HuH-7 (cell line): Measurements from ENCODE around the gene UBN1.

Experiments used
- DNase-seq: peaks from one replicate; pipeline ENCODE4 v3.0.0; 2011; ENCODE audit warnings: low spot score

UBN1 gene, protein sequence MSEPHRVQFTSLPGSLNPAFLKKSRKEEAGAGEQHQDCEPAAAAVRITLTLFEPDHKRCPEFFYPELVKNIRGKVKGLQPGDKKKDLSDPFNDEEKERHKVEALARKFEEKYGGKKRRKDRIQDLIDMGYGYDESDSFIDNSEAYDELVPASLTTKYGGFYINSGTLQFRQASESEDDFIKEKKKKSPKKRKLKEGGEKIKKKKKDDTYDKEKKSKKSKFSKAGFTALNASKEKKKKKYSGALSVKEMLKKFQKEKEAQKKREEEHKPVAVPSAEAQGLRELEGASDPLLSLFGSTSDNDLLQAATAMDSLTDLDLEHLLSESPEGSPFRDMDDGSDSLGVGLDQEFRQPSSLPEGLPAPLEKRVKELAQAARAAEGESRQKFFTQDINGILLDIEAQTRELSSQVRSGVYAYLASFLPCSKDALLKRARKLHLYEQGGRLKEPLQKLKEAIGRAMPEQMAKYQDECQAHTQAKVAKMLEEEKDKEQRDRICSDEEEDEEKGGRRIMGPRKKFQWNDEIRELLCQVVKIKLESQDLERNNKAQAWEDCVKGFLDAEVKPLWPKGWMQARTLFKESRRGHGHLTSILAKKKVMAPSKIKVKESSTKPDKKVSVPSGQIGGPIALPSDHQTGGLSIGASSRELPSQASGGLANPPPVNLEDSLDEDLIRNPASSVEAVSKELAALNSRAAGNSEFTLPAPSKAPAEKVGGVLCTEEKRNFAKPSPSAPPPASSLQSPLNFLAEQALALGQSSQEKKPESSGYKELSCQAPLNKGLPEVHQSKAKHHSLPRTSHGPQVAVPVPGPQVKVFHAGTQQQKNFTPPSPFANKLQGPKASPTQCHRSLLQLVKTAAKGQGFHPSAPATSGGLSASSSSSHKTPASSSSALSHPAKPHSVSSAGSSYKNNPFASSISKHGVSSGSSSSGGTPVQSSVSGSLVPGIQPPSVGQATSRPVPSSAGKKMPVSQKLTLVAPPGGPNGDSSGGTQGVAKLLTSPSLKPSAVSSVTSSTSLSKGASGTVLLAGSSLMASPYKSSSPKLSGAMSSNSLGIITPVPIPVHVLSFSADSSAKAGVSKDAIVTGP (N-terminal part only)

DNA sequence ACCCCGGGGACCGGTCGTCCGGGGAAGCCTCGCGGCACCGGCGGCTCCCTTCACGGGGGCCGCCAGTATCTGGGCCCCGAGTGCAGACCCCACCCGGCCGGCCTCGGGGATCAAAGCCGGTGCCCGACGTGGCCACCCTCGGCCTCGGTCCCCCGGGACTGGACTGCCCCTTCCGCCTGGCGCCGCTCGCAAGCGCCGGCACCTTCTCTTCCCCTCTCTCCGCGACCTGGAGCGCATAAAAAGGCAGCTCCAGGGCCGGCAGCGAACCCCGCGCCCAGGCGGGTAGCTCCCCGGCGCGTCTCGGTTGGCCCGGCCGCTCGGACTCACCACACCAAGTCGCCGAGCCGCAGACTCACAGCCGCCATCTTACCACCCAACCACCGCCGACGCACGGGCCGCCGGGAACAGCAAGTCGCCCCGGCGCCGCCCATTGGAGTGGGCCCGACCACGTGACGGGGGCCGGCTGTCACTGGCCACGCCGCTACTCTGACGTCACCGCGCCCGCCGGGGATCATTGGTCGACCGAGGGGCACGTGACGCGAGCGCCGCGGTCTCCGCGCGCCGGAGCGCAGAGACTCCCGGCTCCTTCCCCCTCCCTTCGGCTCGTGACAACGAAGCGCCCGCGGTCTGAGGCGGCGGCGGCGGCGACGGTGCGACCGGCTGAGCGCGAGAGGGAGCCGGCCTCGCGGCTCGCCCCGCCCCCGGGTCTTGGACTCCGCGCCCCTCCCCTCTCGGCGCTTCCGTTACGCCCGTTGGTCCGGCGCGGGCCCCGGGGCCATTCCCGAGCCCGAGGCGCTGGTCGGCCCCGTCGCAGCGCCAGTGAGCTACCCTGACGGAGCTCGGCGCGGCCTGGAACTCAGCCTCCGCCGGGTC is at the start of gene UBN1, which contains the start of gene GLYR1:
Gene UBN1 (plus strand): TSS at position 581 of the 873 bp plus-strand sequence. CDS start 5,437 bp downstream, outside the sequence.
Gene GLYR1 (minus strand): TSS at position 388 of the 873 bp plus-strand sequence. CDS start 23 bp downstream, at position 365.
- peak; percentile 95 for DNase-seq

DNA sequence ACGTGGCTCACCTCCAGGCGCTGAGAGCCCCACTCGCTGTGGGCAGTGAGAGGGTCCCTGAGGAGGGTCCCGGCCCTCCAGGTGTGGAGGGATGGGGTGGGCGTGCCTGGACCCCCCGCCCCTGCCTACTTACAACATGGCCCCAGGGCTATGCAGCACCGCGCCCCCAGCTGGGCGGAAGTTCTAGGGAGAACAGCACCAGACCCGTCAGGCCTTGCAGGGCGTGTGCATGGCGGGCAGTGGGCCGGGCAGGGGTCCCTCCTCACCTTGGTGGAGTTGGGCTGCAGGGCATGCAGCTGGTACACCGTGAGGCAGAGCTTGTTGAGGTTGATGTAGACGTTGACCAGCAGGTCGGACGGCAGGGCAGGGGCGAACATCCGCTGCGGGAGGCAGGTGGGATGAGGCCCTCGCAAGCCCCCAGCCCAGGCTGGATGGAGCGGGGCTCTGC is 49.5 kb upstream of the UBN1 start:
- DNase-seq = no peak

DNA sequence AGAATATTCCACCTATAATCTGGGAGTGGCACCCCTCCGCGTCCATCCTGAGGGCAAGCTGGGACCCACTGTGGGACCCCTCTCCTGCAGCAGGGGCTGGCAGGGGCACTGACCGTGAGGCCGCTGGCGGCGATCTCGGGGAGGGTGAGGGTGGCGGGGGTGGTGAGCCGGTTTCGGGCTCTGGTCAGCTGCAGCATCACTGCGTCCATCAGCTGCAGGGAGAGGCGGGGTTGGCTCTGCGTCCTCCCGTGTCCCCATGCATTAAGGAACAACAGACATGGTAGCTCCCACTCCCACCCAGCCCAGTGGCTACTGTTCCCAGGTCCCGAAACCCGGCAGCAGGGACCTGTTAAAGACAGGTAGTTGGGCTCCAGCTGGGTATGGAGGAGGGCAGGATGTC is 48.8 kb upstream of the UBN1 start:
- no peak for DNase-seq

DNA sequence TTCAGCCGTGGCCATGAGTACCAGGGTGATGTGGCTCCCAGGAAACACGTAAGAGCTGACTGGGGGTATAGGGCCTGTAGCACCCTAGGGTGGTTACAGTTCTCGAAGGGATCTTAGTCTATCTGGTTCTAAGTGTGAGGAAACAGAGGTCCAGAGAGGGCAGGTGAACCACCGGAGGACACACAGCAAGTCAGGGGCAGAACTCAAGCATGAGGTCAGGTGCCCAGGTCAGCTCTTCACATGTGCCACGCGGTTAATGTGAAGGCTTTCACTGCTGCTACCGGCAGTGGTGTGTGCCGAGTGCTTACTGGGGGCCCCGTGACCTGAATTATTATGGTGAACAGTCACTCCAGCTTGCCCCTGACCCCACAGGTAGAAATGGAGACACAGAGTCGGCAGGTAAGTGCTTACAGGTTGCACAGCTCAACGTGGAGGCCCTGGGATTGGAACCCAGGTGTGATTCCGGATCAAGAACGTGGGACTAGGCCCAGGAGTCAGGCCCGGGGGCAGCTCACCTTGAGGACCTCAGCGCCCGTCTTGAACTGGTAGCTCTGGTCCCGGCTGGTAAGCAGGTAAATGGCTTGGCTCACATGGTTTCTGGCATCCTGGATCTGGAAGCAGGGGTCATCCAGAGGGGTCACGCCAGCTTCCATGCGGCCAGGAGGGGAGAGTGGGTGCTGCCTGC is 48.0 kb upstream of the UBN1 start:
- DNase-seq = no peak

DNA sequence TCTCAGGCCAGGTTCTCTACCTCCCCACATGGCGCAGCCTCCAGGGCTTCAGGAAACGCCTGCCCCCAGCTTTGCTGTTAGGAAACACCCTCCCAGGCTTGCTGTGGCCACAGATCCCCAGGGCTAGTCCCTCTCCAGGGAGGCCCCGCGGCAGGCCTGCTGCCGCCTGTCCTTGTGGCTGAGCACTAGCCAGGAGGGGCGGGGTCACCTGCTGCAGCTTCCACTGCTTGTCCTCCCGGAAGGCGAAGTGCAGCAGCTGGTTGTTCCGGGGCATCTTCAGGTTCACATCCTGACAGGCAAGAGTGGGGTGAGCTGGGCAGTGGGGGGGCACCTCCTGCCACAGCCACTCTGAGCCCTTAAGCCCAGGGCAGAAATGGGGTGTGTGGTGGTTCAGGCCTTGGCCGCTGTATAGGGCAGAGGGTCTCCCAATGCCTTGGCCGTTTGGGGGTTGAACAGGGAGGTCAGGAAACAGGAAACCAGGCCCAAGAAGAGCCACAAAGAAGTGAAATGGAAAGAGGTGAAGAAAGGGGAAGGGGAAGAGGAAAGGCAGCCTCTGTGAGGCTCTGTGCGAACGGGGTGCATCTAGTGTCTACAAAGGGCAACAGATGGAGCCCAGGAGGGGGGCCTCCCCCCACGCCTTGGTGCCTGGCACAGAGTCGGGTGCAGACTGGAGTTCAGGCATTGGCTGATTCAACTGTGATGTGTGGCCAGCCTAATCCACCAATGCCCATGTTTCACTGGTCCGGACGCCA is 46.8 kb upstream of the UBN1 start:
- no peak for DNase-seq

DNA sequence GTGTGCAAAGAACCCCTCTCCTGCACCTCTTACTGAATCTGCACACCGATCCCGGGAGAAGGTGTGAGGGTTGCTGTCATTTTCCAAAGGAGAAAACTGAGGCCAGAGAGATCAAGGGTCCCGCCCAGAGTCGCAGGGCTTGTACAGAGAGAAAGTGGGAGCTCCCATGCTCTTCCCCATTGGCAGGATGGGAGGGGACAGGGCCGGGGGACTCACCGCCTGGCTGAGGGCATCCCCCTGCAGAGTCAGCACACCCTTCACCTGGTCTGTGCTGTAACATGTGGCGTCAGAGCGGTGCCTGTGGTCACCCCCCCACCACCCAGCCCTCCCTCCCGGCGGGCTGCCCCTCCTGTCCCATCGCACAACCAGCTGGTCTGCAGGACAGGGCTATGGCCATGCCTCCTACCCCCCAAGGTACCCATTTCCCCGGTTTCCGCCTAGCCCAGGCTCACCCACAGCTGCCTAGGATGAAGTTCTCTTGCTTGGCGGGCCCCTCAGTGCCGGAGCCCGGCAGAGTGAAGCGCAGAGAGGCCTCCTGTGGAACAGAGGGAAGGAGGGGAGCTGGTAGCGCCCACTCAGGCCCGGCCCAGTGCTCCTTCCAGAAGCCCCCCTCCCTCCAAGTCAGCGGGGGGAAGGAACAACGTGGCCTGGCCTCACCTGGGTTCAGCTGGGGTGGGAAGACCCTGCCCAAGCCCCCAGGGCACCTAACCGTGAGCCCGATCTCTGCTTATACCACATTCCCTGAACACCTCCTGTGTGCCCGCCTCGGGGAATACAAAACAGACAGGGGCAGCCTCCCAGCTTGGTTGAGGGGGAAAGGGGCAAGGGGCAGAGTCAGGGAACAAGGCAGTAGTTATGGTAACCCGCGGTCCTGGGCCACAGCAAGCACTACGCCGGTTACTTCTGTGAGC is 46.0 kb upstream of the UBN1 start:
- no peak for DNase-seq

DNA sequence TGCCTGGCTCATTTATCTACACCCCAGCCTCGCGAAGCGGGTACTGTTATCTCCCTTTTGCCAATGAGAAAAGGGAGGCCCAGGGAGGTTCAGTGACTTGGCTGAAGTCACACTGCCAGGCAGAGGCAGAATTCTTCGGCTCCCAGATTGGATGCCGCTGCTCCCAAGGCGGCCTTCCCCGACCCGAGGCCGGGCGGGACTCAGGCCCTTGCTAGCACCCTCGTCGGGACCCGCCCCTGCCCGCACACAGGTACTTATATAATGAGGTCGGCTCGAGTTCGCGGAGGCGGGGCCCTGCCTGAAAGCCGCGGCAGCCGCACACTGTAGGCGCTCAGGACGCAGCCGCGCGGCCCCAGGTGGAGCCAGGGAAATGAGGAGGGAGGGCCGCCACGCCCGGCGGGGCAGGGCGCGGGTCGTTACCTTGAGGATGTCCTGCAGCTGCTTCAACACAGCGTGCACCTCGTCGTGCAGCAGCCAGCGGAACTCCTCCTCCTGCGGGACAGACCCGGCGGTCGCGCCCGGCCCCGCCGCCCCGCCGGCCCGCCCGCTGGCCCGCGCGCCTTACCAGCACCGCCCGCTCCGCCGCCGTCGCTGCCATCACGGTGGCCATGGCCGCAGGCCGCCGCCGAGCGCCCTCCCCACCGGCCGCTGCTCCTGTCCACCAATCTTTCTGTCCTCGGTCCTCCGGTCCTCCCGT is 45.2 kb upstream of the UBN1 start, which contains the start of gene ROGDI:
Gene ROGDI (minus strand): TSS at position 672 of the 697 bp plus-strand sequence. CDS start 62 bp downstream, at position 610.
- peak; percentile 85 for DNase-seq

DNA sequence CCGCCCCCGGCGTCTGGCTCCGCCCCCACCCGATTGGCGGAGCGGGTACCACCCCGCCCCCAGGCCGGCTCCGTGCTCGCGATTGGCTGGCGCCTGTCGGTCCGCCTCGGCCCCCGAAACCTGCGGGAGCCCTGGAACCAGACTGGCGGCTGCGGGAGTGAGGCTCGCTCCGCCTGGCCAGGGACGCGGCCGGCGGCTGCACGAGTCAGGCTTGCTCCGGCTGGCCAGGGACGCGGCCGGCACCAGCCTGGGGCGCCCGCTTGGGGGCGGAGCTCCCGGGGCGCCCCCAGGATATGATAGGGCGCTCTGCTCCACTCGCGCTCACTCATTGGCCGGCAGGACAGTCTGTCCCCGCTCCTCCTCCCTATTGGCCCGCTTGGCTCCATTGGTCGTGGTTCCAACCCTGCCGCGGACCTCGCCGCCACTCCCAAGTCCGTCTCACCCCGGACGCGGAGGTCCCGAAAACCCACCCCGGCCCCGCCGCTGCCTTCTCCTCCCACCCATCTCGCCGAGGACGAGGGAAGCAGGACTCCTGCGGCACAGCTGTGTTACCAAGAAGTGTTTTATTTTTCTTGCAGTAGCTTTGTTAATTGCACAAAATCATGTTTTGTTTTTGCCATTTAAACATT is 44.5 kb upstream of the UBN1 start:
- peak; percentile 94 for DNase-seq

DNA sequence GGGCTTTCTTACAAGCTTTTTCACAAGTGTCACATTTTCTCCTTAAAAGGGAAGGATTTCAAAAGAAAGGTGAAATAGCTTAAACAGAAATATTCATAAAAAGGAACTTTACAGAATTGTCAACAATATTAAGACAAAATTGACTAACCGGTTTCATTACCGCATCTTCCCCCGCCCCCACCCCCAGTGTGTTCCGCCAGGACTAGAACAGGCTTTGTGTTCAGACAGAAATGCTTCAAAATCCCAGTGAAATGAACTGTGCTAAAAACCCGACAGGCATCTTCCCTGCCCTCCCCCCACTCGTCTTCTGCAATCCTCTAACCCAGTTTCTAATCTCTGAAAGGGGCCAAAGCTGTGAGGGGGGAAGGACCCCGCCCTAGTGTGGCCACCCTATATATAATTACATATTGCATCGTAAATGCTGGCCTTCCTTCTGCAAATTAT is 43.9 kb upstream of the UBN1 start:
- DNase-seq = no peak

DNA sequence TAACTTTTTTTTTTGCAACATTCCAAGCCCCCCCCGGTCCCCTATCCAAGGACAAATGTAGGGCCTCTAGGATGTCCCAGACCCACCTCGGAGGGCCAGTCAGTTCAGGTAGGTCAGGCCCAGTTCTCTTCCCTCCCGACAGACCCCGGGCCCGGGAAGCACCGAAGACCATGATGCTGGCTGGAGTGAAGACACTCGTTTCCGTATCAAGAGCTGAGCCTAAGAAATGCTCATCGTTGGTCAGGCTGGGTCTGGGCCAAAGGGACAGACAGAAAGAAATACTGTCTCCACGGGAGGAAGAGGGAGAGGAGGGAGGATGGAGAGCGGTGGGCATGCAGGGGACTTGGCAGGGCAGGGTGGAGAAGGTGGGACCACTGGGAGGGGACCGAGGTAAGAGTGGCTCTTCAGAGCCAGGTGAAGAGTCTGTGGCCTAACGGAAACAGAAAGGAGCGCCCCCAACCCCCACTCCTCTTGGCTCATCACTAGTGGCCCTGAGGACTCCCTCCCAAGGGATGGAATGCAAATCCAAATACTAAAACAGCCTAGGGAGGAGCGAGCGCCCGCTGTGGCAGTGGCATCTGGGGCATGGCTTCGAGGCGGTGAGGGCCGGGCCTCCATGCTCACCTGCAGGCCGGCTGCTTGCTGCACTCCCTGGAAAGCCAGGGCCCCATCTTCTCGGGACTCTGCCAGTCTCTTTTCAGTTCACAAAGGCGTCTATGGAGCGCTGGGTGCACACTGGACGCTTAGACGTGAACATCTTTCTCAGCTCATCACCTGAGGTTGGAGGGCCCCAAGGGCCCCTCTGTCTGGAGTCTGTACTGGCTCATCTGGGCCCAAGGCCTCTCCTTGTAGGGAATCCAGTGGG is 43.2 kb upstream of the UBN1 start:
- DNase-seq = no peak

DNA sequence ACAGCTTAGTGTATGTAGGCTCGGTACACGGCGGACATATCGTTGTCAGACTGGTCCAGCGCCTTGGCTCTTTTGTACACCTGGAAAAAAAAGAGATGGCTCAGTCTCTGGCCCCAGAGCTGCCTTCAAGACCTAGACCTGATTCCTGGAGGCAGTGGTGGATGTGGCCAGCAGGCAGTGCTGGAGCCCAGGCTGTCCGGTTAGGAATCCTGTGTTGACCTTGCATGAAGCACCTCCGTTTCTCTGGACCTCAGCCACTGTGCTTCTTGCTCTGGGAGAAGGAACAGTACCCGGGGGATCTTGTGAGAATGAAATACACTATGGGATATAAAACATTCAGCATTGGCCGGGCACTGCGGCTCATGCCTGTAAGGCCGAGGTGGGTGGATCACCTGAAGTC is 42.0 kb upstream of the UBN1 start:
- DNase-seq = no peak

DNA sequence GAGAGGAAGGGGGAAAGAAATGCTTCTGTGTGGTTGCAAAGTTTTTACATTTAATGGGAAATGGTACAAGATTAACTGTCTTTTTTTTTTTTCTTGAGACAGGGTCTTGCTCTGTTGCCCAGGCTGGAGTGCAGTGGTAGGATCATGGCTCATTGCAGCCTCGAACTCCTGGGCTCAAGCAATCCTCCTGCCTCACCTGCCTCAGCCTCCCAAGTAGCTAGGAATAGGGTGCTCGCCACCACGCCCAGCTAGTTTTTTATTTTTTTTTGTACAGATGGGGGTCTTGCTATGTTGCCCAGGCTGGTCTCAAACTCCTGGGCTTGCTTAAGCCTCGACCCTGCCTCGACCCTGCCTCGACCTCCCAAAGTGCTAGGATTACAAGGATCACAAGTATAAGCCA is 41.0 kb upstream of the UBN1 start:
- DNase-seq = no peak

DNA sequence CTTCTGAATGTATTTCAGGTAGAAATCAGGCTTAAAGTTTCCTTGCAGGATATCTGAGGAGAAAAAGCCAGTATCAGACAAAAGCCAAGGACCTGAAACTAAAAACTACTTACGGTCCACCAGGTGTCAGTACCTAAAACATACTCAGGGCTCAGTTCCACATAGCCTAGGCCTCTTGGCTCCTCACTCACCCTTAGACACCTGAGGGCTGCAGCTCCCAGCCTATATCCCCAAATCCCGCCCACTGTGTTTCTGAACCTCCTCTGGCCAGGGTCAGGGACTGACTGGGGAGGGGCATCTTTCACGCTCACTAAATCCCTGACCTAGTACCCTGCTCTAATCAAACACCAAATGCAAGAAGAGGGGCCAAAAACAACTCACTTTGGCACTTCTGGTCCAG is 36.0 kb upstream of the UBN1 start:
- DNase-seq = no peak

DNA sequence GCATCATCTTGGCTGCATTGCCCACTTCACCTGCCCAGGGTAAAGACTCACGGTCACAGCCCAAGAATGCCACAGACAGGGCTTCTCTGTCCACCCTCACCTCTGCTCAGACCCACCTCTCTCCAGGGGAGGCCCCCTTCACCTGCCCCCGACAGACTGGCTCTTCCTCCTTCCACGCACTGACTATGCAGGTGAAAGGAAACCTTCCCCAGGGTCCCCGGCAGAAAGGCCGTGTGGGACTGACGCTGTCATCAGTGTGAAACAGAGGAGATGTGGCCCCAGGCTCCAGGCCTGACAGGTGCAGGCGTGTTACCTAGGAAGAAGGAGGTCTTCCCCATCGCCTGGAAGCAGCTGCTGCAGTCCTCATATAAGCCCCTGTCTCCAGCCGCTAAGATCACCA is 35.5 kb upstream of the UBN1 start:
- DNase-seq = no peak

DNA sequence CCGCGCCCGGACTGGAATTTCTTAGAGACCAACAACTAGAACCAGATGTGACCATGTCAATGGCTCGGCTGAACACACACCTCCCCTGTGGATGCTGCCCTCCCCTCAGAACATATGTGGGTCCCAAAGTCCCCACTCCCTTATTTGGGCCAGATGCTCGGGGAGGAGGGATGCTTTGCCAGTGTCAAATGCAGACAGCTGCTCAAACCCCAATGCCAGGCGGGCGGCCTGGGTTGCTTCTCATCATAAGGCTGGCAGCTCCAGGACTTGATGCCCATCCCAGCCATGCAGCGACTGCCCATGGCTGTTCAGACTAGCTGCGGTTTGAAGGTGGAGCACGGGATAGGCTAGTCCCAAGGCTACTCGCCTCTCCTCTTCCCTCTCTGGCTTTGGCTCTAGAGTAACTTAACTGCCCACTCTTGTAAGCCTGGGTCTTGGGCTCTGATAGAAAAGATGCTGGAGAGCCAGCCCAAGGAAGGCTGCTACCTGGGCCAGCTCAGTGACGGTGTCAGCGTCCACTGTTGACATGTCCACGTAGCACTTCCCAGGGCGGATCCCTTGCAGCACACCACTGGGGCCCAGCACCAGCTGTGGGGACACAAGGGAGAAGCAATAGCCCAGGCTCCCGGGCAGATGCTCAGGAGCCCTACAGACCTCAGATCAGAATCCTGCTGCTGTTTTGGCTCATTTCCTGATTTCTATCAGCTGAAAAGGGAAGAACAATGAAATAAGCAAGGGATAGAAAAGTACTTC is 33.9 kb upstream of the UBN1 start:
- no peak for DNase-seq

DNA sequence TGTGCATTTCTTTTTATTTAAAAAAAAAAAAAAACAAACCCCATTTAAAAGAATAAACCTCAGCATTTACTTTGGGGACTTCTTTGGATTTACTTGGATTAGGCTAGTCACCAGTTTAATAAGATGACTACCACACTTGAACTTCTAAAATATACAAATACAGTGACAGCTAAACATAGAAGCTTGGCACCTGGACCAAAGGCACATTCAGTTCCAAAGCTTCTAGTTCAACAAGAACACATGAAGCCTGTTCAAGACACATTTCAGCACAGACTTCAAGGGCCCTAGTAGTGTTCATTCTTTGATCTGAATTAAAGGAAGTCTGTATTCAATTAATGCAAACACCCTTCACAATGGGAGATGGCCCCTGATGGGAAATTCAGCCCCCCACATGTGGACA is 33.2 kb upstream of the UBN1 start:
- DNase-seq = no peak
